ENCODE measurements around the gene RCSD1.

Gene RCSD1

DNA sequence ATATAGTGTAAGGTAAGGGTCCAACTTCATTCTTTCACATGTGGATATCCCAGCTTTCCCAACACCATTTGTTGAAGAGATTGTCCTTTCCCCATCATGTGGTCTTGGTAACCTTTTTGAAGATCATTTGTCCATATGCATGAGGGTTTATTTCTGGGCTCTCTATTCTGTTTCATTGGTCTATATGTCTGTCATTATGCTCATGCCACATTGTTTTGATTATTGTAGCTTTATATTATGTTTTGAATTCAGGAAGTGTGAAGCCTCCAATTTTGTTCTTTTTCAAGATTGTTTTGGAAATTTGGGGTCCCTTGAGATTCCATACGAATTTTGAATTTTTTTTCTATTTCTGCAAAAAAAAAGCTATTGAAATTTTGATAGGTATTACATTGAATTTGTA lies 15.2 kb upstream of the RCSD1 start:
- ChIA-PET POLR2A (no interaction called here), CTCF (interaction anchor here (0.7 kb wide), 1 partner anchor 83 kb away, joined by 3 read pairs; no protein-coding TSS in a partner anchor)
- DNase-seq (ENCODE audit: low read depth, low spot score) = no peak
- H3K4me3 ChIP-seq (ENCODE audit: low read depth, low read length) = no peak overlapping the region
- TF ChIP-seq, protein P1, sequence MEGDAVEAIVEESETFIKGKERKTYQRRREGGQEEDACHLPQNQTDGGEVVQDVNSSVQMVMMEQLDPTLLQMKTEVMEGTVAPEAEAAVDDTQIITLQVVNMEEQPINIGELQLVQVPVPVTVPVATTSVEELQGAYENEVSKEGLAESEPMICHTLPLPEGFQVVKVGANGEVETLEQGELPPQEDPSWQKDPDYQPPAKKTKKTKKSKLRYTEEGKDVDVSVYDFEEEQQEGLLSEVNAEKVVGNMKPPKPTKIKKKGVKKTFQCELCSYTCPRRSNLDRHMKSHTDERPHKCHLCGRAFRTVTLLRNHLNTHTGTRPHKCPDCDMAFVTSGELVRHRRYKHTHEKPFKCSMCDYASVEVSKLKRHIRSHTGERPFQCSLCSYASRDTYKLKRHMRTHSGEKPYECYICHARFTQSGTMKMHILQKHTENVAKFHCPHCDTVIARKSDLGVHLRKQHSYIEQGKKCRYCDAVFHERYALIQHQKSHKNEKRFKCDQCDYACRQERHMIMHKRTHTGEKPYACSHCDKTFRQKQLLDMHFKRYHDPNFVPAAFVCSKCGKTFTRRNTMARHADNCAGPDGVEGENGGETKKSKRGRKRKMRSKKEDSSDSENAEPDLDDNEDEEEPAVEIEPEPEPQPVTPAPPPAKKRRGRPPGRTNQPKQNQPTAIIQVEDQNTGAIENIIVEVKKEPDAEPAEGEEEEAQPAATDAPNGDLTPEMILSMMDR (IDR thresholded peaks at IDR 0.05; ENCODE audit: insufficient read depth, low read length, missing control alignments) = no peak

DNA sequence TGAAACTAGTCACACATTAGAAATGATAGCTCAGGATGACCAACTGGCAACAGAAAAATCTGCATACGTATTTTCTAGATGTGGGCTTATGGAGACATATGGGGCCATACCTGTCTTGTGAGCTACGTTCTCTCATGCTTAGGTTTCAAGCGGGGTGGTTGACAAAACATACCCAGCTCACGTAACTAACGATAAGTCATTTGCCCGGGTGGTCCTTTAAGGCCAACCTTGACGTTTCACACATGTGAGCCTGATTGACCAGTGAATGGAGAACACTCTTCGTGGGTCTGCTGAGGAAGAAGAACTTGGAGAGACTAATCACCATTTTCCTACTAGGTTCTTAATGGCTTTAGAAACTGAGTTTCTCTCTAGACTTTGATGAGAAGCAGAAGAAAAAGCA lies 13.5 kb upstream of the RCSD1 start:
- POLR2A ChIA-PET = no interaction called here
- no peak for DNase-seq (ENCODE audit: low read depth, low spot score)
- H3K4me3 ChIP-seq (ENCODE audit: low read depth, low read length) = no peak overlapping the region
- TF ChIP-seq, protein P1 (IDR thresholded peaks at IDR 0.05; ENCODE audit: insufficient read depth, low read length, missing control alignments) = no peak
- CTCF ChIA-PET = interaction anchor here (1.9 to 2.3 kb wide), 2 partner anchors 16 to 71 kb away, joined by 7 read pairs; no protein-coding TSS in a partner anchor

DNA sequence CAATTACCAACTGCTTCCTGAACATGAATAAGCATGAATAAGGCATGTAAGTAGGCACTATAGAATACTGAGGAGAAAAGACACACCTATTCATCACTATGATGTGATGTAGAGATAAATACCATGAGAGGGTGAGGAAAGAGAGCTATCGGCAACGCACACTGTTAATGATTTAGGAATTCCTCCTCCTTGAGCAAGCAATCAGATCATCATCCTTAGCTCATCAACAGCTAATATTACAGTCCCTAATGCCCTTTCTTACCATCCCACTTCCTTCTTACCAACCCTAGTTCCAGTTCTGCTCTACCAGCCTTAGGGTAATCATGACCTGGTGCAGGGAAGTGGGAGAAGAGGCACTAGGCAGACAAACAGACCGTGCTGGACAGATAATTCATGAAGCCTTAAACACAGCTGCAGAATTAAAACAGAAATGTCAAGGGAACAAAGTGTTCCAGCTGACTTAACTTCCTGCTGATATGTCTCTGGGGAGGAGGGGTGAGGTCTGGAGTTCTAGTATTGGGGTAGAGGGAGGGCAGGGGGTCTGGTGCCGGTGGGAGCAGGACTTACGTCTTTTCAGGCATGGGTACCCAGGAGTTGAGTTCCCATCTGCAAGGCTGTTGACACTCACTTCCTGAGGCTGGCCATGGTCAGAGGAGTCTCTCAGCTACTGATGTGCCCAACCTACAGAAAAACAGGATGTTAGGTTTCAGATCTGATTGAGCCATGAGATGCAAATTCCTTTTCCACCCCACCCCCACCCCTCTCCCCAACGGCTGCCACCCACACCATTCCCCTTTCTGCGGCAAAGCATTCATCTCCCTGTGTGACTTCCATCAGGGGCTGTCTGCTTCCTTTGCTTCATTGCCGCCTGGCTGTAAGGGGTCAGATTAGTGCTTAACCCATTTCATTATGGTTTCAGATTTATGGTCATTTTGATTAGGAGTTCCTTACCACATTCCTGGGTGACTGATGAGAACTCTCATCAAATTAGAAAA lies 12.6 kb upstream of the RCSD1 start:
- CTCF ChIA-PET = interaction anchor here (1.9 to 2.3 kb wide), 2 partner anchors 17 to 70 kb away, joined by 7 read pairs; no protein-coding TSS in a partner anchor
- POLR2A ChIA-PET = no interaction called here
- TF ChIP-seq, protein P1 (IDR thresholded peaks at IDR 0.05; ENCODE audit: insufficient read depth, low read length, missing control alignments) = no peak
- no peak for DNase-seq (ENCODE audit: low read depth, low spot score)
- no peak overlapping the region for H3K4me3 ChIP-seq (ENCODE audit: low read depth, low read length)

DNA sequence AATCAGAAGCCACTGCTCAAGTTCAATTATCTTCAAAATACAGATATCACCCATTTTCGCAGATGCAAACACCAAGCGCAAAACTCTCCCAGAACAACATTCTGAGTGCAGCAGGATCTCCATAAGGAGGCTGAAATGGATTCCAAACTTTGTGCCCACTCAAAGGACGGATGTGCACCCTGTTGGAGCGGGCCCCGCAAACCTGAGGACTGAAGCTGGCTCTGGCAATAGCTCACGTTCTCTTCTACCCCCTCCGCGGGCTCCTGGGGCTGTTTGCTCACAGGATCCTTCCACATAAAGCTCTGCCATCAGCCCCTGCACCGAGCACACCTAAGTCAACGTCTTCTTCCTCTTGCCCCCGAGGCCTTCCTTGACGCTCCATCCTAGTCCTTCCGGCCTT lies 11.7 kb upstream of the RCSD1 start:
- no peak for DNase-seq (ENCODE audit: low read depth, low spot score)
- TF ChIP-seq, protein P1 (IDR thresholded peaks at IDR 0.05; ENCODE audit: insufficient read depth, low read length, missing control alignments) = no peak
- no peak overlapping the region for H3K4me3 ChIP-seq (ENCODE audit: low read depth, low read length)
- POLR2A ChIA-PET = no interaction called here
- CTCF ChIA-PET = no interaction called here

DNA sequence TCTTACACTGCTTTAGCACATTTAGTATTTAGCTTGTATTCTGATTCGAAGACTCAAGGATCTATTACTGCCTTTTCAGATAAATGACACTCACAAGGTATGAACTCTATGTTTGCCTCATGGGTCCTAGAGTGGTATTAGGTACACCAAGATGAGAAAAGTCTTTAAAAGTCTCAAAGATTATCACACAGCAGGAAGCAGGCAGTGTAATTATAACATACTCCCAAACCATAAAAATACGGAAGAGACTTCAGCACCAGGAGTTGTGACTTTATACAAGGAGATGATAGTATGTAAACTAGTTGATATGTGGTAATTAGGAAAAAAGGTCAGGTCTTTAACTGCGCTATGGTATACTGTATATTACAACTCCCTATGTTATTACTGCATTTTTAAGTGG lies 11.2 kb upstream of the RCSD1 start:
- TF ChIP-seq, protein P1 (IDR thresholded peaks at IDR 0.05; ENCODE audit: insufficient read depth, low read length, missing control alignments) = no peak
- POLR2A ChIA-PET = no interaction called here
- DNase-seq (ENCODE audit: low read depth, low spot score) = no peak
- no peak overlapping the region for H3K4me3 ChIP-seq (ENCODE audit: low read depth, low read length)
- CTCF ChIA-PET = no interaction called here

DNA sequence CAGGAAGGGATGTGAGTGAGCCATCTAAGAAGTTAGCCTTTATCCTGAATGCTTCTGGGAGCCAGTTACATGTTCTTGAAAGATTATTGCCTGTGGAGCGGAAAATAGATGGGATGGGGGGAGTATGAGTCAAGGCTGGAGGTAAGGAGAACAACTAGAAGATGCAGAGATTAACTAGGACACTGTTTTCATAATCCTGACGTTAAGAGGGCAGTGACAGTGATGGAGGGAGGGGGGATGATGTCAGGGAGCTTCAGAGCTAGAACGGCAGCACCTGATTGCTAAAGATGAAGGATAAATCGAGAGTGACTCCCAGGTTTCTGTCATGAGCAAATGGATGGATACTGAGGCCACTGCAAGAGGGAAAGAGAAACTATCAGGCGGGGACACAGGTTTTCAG lies 10.0 kb upstream of the RCSD1 start:
- ChIA-PET POLR2A (no interaction called here), CTCF (no interaction called here)
- H3K4me3 ChIP-seq (ENCODE audit: low read depth, low read length) = no peak overlapping the region
- TF ChIP-seq, protein P1 (IDR thresholded peaks at IDR 0.05; ENCODE audit: insufficient read depth, low read length, missing control alignments) = no peak
- no peak for DNase-seq (ENCODE audit: low read depth, low spot score)

All from AG04449 (cell line).